ENCODE data around the gene CELSR1.
"Not testable (repeated sequence)": the region's sequence is repeated elsewhere in the genome, so short reads cannot be mapped to it uniquely, and the experiment has no call there.

The CELSR1 gene

DNA sequence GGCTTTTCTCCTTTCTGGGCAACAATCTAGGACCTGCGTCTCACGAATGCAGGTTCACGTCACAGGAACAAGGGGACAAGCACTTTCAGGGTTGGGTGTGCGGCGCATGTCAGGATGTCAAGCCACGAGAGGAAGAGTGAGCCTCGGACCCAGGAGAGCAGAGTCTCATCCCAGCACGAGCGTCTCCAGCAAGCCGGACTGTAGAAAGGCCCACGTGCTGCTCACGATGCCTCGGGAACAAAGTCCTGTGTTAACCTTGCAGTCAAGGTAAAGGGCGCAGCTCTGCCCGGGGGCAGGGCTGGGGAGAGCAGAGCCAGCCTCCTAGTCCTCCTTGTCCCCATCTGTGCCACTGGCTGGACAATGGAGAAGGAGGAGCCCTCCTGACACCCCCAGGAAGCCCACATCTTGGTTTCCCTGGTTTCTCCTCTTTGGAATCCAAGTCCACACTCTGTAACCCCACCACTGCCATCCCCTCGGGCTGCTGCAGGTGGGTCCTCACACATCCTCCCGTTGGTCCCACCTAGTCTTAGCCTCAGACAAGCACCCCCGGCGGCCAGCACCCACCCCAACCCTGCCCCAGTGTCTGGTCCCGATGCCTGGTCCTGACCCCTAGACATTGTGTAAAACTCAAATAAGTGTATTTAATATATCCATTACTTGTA lies 63.4 kb downstream of the CELSR1 start:
- DNase-seq, result no peak

GRCh38 chr22:46473021-46473779 lies 64.2 kb downstream of the CELSR1 start:
- DNase-seq, result no peak

DNA sequence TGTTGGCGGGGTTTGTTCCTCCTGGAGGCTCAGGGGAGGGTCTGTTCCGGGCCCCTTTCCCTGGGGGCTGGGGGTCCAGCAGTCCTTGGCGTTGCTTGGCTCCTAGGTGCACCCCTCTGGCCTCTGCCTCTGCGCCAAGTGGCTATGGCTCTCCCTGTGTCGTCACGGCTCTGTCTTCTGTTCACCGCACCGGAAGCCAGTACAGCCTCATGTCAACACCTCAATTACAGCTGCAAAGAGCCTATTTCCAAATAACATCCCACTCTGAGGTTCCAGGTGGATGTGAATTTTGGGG lies 64.8 kb downstream of the CELSR1 start:
- DNase-seq, result no peak

DNA sequence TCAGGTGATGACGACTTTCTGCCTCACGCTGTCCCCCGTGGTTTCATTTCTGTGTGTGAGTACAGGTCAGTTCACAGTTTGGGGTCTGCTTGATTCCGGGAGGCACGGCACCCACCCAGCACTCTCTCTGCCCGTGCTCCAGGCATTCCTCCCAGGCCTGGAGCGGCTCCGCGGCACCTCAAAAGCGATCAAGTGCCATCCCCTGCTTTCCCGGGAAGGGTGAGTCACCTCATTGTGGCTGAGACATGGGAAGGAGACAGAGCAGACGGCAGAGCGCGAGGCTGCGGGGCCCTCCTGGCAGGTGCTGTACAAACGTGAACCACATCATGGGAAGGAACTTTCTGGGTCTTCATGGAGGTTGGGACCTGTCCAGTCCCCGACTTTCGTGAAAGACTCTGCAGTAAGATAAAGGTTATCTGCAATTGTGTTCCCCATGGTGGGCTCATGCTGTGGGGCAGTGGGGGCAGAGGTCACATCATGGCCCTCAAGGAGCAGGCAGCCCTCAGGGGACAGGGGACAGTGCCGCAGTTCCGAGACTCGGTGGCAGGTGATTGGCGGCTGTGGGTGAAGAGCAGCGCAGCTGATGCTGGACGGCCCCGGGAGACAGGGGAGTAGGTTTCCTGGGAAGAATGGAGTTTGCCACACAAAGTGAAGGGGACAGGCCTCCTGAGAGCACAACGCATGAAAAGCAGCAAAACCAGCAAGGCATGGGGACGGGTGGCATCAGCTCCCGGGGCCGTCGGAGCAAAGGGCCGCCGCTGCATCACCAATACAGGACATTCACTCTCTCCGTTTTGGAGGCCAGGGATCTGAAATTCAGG lies 65.3 kb downstream of the CELSR1 start:
- no peak for DNase-seq

DNA sequence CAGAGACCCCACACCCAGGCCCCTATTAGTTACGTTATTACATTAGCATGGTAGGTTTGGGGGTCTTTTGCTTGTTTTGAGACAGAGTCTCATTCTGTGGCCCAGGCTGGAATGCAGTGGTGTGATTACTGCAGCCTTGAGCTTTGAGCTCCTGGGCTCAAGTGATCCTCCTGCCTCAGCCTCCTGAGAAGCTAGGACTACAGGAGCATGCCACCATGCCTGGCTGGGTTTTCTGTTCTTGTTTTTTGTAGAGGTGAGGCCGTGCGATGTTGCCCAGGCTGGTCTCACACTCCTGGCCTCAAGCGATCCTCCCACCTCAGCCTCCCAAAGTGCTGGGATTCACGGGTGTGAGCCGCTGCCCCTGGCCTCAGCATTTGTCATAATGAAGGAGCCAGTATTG lies 66.1 kb downstream of the CELSR1 start:
- DNase-seq, result not testable (repeated sequence)

- DNase-seq, result no peak
Observed at GRCh38 chr22:46469711-46470110, 67.7 kb downstream of the CELSR1 start.

DNA sequence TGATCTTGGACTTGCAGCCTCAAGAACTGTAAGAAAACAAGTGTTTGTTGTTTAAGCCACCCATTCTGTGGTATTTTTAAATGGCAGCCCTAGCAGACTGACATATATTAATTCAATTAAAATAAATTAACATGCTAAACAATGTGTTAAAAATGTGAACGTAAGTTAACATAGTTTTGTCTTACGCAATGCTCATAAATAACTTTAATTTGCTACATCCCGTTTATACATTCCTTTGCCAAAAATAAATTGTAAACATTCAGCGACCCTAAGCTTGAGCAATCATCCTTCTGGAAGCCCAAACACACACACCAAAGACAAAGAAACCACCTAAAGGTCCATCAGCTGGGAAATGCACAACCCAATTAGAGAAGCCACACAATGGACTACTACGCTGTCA lies 70.4 kb downstream of the CELSR1 start:
- no peak for DNase-seq

DNA sequence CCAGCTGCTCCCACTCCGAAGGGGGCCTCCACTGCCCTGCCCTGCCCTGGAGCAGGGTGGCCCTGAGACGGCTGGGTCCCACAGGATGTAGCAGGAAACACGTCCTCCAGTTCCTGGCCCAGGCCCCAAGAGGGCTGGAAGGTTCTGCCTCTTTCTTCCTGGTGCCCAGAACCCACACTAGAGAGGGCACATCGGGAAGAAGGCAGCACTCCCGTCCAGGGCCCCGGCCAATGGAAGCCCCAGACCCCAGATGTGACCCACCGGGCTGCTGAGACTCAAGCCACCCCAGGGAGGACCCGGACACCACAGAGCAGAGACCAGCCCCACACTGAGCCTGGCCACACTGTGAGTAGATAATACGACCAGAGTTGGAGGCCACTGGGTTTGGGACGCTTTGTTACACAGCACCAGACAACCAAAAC lies 71.2 kb downstream of the CELSR1 start:
- no peak for DNase-seq

GRCh38 chr22:46465793-46466192 lies 71.6 kb downstream of the CELSR1 start:
- no peak for DNase-seq

DNA sequence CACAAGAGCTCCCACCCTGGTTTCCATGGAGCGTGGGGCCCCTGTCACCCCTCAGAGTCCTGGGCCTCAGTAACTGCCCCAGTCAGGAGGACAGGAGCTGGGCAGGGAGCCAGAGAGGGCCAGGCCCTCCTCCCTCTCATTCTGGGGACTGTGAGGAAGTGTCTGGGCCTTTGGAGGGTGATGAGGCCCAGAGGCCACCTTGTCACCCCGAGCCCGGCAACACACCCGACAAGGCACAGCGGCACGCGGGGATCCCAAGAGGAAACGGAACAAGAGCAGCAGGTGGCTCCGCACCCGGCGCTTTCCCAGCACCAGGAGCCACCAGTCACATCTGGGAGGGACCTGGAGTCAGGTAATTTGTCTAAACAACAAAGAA lies 72.1 kb downstream of the CELSR1 start:
- DNase-seq, result no peak

- DNase-seq, result no peak
Observed at GRCh38 chr22:46464701-46465344, 72.6 kb downstream of the CELSR1 start.

- no peak for DNase-seq
Observed at GRCh38 chr22:46464296-46464695, 73.1 kb downstream of the CELSR1 start.

- DNase-seq, result no peak
Observed at GRCh38 chr22:46463435-46464227, 73.8 kb downstream of the CELSR1 start.

GRCh38 chr22:46462726-46463371 lies 74.6 kb downstream of the CELSR1 start:
- no peak for DNase-seq

DNA sequence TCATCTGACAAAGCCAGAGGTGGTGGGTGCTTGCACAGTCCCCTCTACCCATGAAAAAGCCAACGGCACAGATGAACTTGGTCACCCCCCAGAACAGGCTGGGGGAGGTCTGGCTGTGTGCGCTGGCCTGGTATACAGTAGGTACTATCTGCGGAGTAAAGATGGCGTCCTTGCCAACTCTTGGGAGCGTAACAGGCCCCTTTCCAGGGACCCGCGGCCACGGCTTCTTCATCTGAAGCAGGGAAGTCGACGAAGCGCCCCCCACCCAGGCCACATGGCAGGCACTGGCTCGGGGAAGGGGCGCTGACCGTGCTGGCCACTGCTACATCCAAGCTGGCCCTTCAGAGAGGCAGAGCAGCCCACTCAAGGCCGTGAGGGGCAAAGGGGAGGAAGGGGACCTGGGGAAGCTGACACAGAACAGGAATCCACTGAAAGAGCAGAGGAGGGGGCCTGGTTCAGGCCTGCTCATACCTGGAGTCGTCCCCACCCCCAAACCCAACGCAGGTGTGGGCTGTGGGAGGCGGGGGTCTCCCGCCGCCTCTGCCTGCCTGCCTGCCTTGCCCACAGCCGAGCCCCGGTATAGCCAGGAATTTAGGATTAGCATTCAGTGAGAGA lies 75.7 kb downstream of the CELSR1 start:
- no peak for DNase-seq

DNA sequence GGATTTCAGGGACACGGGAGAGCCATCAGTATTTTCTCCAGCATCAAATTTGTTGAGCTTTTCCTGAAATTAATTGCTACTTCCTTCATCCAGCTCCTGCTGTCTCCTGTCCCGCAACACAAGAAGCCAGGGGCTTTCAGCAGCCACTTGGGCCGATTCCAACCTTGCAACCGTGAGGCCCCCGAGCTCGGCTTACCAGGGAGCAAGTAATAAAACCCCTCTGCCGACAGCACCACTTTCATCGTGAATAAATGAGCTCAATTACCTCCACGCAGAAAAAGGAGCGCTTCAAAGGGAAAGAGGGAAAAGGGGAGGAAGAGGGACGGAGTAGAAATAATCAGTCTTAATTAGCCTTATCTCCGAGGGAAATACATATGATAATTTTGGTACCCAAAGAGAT lies 76.6 kb downstream of the CELSR1 start:
- DNase-seq, result no peak

DNA sequence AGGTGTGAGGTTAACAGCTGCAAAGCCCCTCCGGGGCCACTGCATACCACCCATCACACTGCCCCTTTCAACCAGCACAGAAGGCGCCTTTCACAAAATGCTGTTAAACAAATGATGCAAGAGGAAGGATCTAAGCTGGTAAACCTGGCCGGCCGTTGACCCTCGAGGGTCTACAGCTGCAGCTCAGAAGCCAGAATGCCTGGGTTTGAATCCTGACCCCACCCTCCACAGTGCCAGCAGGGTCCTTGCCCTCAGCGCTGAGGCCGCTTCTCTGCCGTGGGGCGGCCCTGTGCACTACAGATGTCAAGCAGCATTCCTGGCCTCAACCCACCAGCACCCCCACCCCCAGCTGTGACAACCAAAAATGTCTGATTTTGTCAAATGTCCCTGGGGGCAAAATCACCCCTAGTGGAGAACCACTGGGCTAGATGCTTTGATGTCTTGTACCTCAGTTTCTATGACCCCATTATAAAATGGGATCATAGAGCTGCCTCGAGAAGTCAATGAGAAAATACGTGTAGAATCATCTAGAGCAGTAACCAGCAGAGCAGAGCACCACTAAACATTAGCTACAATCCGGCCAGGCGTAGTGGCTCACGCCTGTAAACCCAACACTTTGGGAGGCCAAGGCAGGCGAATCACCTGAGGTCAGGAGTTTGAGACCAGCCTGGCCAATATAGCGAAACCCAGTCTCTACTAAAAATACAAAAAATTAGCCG lies 77.9 kb downstream of the CELSR1 start:
- no peak for DNase-seq

DNA sequence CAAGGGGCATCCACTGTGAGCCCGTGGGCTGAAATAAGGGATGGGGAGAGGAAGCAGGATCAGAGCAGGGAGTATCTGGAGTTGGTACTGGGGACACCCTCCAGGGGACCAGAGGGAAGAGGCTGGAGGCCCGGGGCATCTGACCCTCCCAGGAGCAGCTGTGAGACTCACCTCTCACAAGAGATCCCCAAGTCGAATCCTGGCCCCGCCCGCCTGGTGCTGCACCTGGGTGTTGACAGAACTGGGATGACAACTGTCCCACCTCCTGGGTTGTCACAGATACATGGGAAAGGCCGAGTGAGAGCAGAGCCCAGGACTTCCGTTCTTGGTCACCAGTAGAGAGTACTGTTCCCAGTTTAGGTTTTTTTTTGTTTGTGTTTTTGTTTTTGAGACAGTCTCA lies 78.9 kb downstream of the CELSR1 start:
- no peak for DNase-seq

DNA sequence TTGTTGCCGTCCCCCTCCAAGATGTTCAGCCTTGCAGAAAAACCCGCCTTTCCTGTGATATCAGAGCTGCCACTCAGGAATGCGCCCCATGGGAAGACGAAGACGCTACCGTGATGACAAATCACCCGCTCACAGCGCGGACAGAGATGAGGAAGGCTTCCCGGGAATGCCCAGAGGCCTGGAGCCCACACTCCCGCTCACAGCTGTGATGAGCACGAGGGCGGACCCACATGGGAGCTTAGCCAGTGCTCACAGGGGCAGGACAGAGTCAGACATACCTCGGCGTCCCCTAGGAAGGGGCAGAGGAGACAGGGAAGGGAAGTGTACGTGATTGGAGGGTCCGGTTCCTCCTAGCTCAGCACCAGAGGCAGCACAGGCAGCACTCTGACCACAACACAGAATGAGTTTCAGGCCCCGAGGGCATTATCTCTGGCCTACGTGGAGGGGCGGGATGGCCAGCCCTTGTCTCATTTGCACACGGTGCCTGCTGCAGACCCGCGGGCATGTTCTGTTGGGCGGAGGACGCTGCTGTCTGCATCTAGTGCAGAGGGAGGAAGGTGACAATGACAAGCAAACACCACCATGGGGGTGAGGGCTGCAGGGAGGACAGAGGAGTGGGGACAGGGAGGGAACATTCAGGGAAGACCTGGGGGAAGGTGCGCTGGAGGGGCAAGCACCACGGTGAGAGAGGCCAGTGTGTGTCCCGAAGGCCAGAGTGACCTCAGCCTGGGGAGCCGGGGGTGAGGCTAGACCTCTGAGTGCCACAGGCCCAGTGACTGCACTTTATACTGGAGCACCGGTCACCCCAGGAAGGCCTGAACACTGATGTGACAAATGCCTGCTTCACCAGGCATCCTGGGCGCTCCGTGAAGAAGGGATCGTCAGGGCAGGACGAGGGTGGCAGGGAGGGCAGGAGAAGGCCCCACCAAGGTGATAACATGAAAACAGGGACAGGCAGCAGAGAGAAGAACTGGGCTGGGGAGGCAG lies 79.6 kb downstream of the CELSR1 start:
- DNase-seq, result no peak

GRCh38 chr22:46456818-46457163 lies 80.6 kb downstream of the CELSR1 start:
- DNase-seq, result no peak
